ENCODE measurements around the gene EPOP. TPM values are rescaled to one million over a fixed set of nuclear protein-coding genes. Genes with fewer than 3 reads are reported as not detected.

EPOP gene
- total and polyA plus RNA-seq, 2 experiments from 2014 or later = 0.42 to 2.4 TPM

GRCh38 chr17:38690386-38690785 is 15.6 kb upstream of the EPOP start:
- Histone ChIP-seq H4K20me1 (replicated peaks; ENCODE audit: insufficient read depth) (no peaks in the 10 kb centered on the region), H2AFZ (no peak overlapping the region), H3K27me3 (ENCODE audit: insufficient read depth) (no peaks in the 10 kb centered on the region), H3K4me3 (no peak overlapping the region), H3K79me2 (replicated peaks; ENCODE audit: insufficient read depth) (no peaks in the 10 kb centered on the region), H3F3A (replicated peaks; ENCODE audit: low read depth) (no peaks in the 10 kb centered on the region), H3K4me1 (ENCODE audit: insufficient read depth) (no peaks in the 10 kb centered on the region), H3K27ac (ENCODE audit: low read depth) (no peak overlapping the region), H3K4me2 (no peak overlapping the region), H3K36me3 (ENCODE audit: insufficient read depth) (no peaks in the 10 kb centered on the region), H3K9me2 (ENCODE audit: insufficient read depth) (no peaks in the 10 kb centered on the region)
- Mint-ChIP-seq H3K27me3 (ENCODE audit: insufficient read depth, low read depth, poor library complexity) (peaks cover 19% of the 10 kb centered on the region), H3K4me3 (no peak overlapping the region), H3K9me3 (no peaks in the 10 kb centered on the region), H3K27ac (no peak overlapping the region), H3K4me1 (peaks cover 11% of the 10 kb centered on the region), H3K36me3 (ENCODE audit: low read depth) (no peaks in the 10 kb centered on the region; the same call in 2 of the 3 replicates)
- no peak for TF ChIP-seq JUNB (IDR thresholded peaks at IDR 0.05; ENCODE audit: unreplicated experiment)
- TF ChIP-seq STAT1 (IDR thresholded peaks at IDR 0.05; ENCODE audit: unreplicated experiment) = no peak
- no peak for TF ChIP-seq EZH2 (IDR thresholded peaks at IDR 0.05; ENCODE audit: low read depth, unreplicated experiment)
- TF ChIP-seq NANOG (IDR thresholded peaks at IDR 0.05; ENCODE audit: borderline replicate concordance) = no peak
- DNase-seq (ENCODE audit: low spot score) = no peak
- ATAC-seq = no peak

DNA sequence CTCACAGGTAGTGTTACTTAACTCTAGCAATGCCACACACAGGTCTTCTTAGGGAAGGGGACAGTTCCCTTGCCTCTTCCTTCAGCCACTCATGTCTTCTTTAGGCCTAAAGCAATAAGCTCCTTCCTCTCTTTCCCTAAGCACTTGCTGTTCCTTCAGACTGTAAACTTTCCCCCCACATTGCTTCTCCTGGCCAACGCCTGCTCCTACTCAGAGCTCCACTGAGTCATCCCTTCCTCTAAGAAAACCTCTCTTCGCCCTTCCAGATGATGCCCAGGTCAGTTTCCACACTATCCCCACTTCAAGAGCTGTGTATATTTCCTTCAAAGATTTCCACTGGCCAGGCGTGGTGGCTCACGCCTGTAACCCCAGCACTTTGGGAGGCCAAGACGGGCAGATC is 12.5 kb upstream of the EPOP start:
- no peak overlapping the region for H3K27ac ChIP-seq (ENCODE audit: low read depth)
- no peaks in the 10 kb centered on the region for H3K36me3 Mint-ChIP-seq (ENCODE audit: low read depth)
- no peaks in the 10 kb centered on the region for H3K4me1 ChIP-seq (ENCODE audit: insufficient read depth)
- DNase-seq (ENCODE audit: low spot score) = no peak
- no peak overlapping the region for H2AFZ ChIP-seq
- no peak overlapping the region for H3K27ac Mint-ChIP-seq
- H3K79me2 ChIP-seq (replicated peaks; ENCODE audit: insufficient read depth) = no peaks in the 10 kb centered on the region
- no peaks in the 10 kb centered on the region for H3F3A ChIP-seq (replicated peaks; ENCODE audit: low read depth)
- H3K36me3 ChIP-seq (ENCODE audit: insufficient read depth) = no peaks in the 10 kb centered on the region
- H4K20me1 ChIP-seq (replicated peaks; ENCODE audit: insufficient read depth) = no peaks in the 10 kb centered on the region; the same call in 1 of the 2 replicates
- no peak overlapping the region; the same call in 2 of the 3 replicates for H3K4me3 Mint-ChIP-seq
- no peaks in the 10 kb centered on the region for H3K9me2 ChIP-seq (ENCODE audit: insufficient read depth)
- no peaks in the 10 kb centered on the region; the same call in 1 of the 2 replicates for H3K27me3 ChIP-seq (ENCODE audit: insufficient read depth)
- no peaks in the 10 kb centered on the region for H3K9me3 Mint-ChIP-seq
- peaks cover 8% of the 10 kb centered on the region; the same call in 2 of the 3 replicates for H3K4me1 Mint-ChIP-seq
- H3K4me3 ChIP-seq = no peak overlapping the region
- ATAC-seq = no peak
- H3K27me3 Mint-ChIP-seq (ENCODE audit: insufficient read depth, low read depth, poor library complexity) = peaks cover 19% of the 10 kb centered on the region
- no peak overlapping the region for H3K4me2 ChIP-seq
- TF ChIP-seq POLR2AphosphoS5 (IDR thresholded peaks at IDR 0.05; ENCODE audit: low read depth) = no peak
- TF ChIP-seq REST (IDR thresholded peaks at IDR 0.05; ENCODE audit: unreplicated experiment) = no peak
- TF ChIP-seq, protein P1, sequence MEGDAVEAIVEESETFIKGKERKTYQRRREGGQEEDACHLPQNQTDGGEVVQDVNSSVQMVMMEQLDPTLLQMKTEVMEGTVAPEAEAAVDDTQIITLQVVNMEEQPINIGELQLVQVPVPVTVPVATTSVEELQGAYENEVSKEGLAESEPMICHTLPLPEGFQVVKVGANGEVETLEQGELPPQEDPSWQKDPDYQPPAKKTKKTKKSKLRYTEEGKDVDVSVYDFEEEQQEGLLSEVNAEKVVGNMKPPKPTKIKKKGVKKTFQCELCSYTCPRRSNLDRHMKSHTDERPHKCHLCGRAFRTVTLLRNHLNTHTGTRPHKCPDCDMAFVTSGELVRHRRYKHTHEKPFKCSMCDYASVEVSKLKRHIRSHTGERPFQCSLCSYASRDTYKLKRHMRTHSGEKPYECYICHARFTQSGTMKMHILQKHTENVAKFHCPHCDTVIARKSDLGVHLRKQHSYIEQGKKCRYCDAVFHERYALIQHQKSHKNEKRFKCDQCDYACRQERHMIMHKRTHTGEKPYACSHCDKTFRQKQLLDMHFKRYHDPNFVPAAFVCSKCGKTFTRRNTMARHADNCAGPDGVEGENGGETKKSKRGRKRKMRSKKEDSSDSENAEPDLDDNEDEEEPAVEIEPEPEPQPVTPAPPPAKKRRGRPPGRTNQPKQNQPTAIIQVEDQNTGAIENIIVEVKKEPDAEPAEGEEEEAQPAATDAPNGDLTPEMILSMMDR (conservative IDR thresholded peaks at IDR 0.05; ENCODE audit: low read depth in 2 of 2) = no peak
- no peak for TF ChIP-seq EZH2phosphoT487 (IDR thresholded peaks at IDR 0.05; ENCODE audit: unreplicated experiment)
- no peak for TF ChIP-seq STAT1 (IDR thresholded peaks at IDR 0.05; ENCODE audit: unreplicated experiment)
- no peak for TF ChIP-seq JUNB (IDR thresholded peaks at IDR 0.05; ENCODE audit: unreplicated experiment)
- no peak for TF ChIP-seq ZNF331 (CRISPR knock-in tag; IDR thresholded peaks at IDR 0.05; ENCODE audit: low read depth)
- no peak for TF ChIP-seq ZNF114 (CRISPR knock-in tag; IDR thresholded peaks at IDR 0.05)
- TF ChIP-seq ETS1 (IDR thresholded peaks at IDR 0.05) = no peak
- no peak for TF ChIP-seq EZH2 (IDR thresholded peaks at IDR 0.05; ENCODE audit: low read depth, unreplicated experiment)

Measured in GM23338 (cell line).